Measurements from ENCODE around the gene RERE. TPM values are rescaled to one million over a fixed set of nuclear protein-coding genes. Genes with fewer than 3 reads are reported as not detected.
A peak's percentile ranks its signal among the peaks of the same experiment; 100 is the strongest.

Gene RERE
- total RNA-seq, 1 donor from 2014 or later = 88.5 TPM

DNA sequence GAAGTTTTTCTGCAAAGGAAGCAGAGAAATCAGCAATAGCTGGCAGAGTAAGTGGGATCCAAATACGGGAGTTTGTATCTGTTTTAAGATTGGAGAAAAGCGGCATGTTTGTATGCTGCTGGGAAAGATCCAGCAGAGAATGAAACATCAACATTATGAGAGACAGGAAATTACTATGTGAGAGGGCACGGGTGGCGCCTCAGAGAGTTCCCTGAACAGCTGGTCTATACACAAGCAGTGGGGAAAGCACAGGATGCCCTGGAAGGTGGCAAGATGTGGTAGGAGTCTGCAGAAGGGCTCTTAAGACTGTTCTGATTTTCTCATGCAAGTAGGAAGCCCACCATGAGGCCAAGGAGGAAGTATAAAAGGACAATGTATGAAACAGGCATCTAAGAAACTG is 130.4 kb downstream of the RERE start:
- H3K36me3 ChIP-seq = no peaks in the 10 kb centered on the region
- intact Hi-C loops (cut with DNase I) = no loop called here
- no peaks in the 10 kb centered on the region for H3K27me3 ChIP-seq (ENCODE audit: low read depth)
- peak overlapping the region; percentile 13 for H3K27ac ChIP-seq
- H3K4me3 ChIP-seq = no peak overlapping the region
- ATAC-seq (peak; percentile 31 to 32), DNase-seq (peak; percentile 48)
- peaks cover 5% of the 10 kb centered on the region for H3K9me3 ChIP-seq
- H3K4me1 ChIP-seq = peaks cover 28% of the 10 kb centered on the region
- no peak for TF ChIP-seq CTCF (IDR thresholded peaks at IDR 0.05)

- TF ChIP-seq CTCF (IDR thresholded peaks at IDR 0.05) = no peak
- intact Hi-C loops (cut with DNase I) = no loop called here
- no peak overlapping the region for H3K27ac ChIP-seq
- H3K4me3 ChIP-seq = no peak overlapping the region
- no peaks in the 10 kb centered on the region for H3K36me3 ChIP-seq
- ATAC-seq (no peak), DNase-seq (no peak)
- H3K9me3 ChIP-seq = peaks cover 5% of the 10 kb centered on the region
- no peaks in the 10 kb centered on the region for H3K27me3 ChIP-seq (ENCODE audit: low read depth)
- peaks cover 31% of the 10 kb centered on the region for H3K4me1 ChIP-seq
These were observed 132.0 kb downstream of the RERE start for GRCh38 chr1:8685463-8685862.

DNA sequence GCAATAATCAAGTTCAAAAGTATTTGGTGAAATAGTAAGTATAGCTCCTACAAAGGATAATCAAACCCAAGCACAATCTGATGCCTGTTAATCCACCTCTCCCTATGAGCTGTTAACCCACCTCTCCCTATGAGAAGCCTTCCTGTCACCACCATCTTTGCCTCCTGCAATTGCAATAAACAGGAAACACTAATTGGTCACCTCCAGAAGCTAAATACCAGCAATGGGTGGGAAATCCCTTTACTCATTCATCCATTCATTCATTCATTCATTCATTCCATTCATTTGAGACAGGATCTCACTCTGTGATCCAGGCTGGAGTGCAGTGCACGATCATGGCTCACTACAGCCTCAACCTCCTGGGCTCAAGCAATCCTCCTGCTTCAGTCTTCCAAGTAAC is 132.8 kb downstream of the RERE start:
- Histone ChIP-seq H3K27me3 (ENCODE audit: low read depth) (no peaks in the 10 kb centered on the region), H3K4me1 (peaks cover 40% of the 10 kb centered on the region), H3K36me3 (no peaks in the 10 kb centered on the region), H3K9me3 (no peaks in the 10 kb centered on the region), H3K4me3 (no peak overlapping the region), H3K27ac (no peak overlapping the region)
- intact Hi-C loops (cut with DNase I) = no loop called here
- DNase-seq (no peak), ATAC-seq (no peak)
- TF ChIP-seq CTCF (IDR thresholded peaks at IDR 0.05) = no peak

- TF ChIP-seq CTCF (IDR thresholded peaks at IDR 0.05) = no peak
- Histone ChIP-seq H3K36me3 (no peaks in the 10 kb centered on the region), H3K9me3 (no peaks in the 10 kb centered on the region), H3K4me3 (no peak overlapping the region), H3K27ac (no peak overlapping the region), H3K4me1 (peaks cover 53% of the 10 kb centered on the region), H3K27me3 (ENCODE audit: low read depth) (no peaks in the 10 kb centered on the region)
- peak in 1 of 2 donors; percentile 71 for ATAC-seq
- DNase-seq = no peak
- intact Hi-C loops (cut with DNase I) = no loop called here
These were observed 134.9 kb downstream of the RERE start for GRCh38 chr1:8682573-8682972.

DNA sequence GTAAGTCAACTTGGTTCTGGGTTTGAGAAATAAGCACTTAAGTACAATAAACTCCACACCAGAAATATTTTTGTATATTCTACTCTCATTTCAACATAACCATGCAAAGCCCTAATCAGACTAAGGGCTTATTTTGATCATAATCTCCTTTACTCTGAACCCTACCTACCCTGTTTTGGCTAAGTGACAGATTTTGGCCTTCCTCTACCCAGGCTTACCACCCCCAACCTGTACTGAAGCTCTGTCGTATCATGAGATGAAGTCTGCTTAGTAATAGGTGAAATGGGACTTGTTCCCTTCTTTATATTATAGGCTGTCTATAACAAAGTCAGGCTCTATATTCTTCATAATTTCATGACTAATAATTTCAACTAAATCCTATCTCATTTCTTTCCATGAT is 135.5 kb downstream of the RERE start:
- no peak for TF ChIP-seq CTCF (IDR thresholded peaks at IDR 0.05)
- intact Hi-C loops (cut with DNase I) = no loop called here
- peaks cover 47% of the 10 kb centered on the region for H3K4me1 ChIP-seq

More for the DNA sequence above, 135.5 kb downstream of the RERE start:
- no peaks in the 10 kb centered on the region for H3K9me3 ChIP-seq
- ATAC-seq (no peak), DNase-seq (no peak)
- no peak overlapping the region for H3K27ac ChIP-seq
- no peaks in the 10 kb centered on the region for H3K36me3 ChIP-seq
- H3K4me3 ChIP-seq = no peak overlapping the region
- no peaks in the 10 kb centered on the region for H3K27me3 ChIP-seq (ENCODE audit: low read depth)

All from lower lobe of right lung (tissue), 2 donors.